Right forelimb (tissue), 1 donor: Measurements from ENCODE around the gene ACHE.

Experiments used
- DNase-seq: peaks from one replicate; pipeline ENCODE4 v3.0.0-alpha.2; 2018

ACHE gene

GRCh38 chr7:100884736-100885439 lies 10.8 kb downstream of the ACHE start:
- no peak for DNase-seq

GRCh38 chr7:100882785-100883526 lies 12.7 kb downstream of the ACHE start:
- no peak for DNase-seq

- DNase-seq: no peak
Observed at GRCh38 chr7:100882201-100882600, 13.5 kb downstream of the ACHE start.

- no peak for DNase-seq
Observed at GRCh38 chr7:100881136-100881535, 14.6 kb downstream of the ACHE start.

GRCh38 chr7:100880645-100881044 lies 15.0 kb downstream of the ACHE start:
- DNase-seq: no peak

- no peak for DNase-seq
Observed at GRCh38 chr7:100879685-100880261, 15.9 kb downstream of the ACHE start.

- DNase-seq: no peak
Observed at GRCh38 chr7:100878685-100879084, 17.0 kb downstream of the ACHE start.

- no peak for DNase-seq
Observed at GRCh38 chr7:100878013-100878412, 17.7 kb downstream of the ACHE start.

- DNase-seq: no peak
Observed at GRCh38 chr7:100875356-100875751, 20.3 kb downstream of the ACHE start.

GRCh38 chr7:100874577-100875355 lies 20.9 kb downstream of the ACHE start, which contains the start of gene SRRT:
Gene SRRT (plus strand): TSS chr7:100875103. CDS start chr7:100875591, 488 bp downstream.
- peak; percentile 99 for DNase-seq

- DNase-seq: no peak
Observed at GRCh38 chr7:100874300-100874576, 21.4 kb downstream of the ACHE start.

GRCh38 chr7:100873599-100874299 lies 21.9 kb downstream of the ACHE start:
- no peak for DNase-seq

- no peak for DNase-seq
Observed at GRCh38 chr7:100867776-100868485, 27.8 kb downstream of the ACHE start.

- peak; percentile 96 for DNase-seq
Observed at GRCh38 chr7:100867040-100867775, 28.5 kb downstream of the ACHE start, which contains the start of gene TRIP6. Gene TRIP6 (plus strand): TSS chr7:100867387. CDS start chr7:100867498, 111 bp downstream.

GRCh38 chr7:100866729-100867039 lies 29.0 kb downstream of the ACHE start:
- DNase-seq: no peak

- DNase-seq: peak; percentile 88
Observed at GRCh38 chr7:100865938-100866728, 29.6 kb downstream of the ACHE start.

- no peak for DNase-seq
Observed at GRCh38 chr7:100865372-100865911, 30.2 kb downstream of the ACHE start.

GRCh38 chr7:100864263-100864845 lies 31.3 kb downstream of the ACHE start:
- no peak for DNase-seq

GRCh38 chr7:100863406-100863950 lies 32.2 kb downstream of the ACHE start:
- DNase-seq: no peak

GRCh38 chr7:100861616-100861985 lies 34.1 kb downstream of the ACHE start:
- no peak for DNase-seq
